GM18505 (cell line): Measurements from ENCODE around the gene LCMT2.

Source experiments
- ATAC-seq: cut with Tn5 transposase; IDR thresholded peaks from one replicate; pipeline ENCODE4 v1.9.1; 2021; ENCODE audit not compliant: unreplicated experiment
- POLR2A ChIP-seq: IDR thresholded peaks from 4 replicates; pipeline ENCODE4 v1.6.1; 2011; ENCODE audit warnings: borderline replicate concordance; ENCODE audit not compliant: insufficient read depth, insufficient read length; ENCODE audit errors: extremely low read depth

LCMT2 gene

DNA sequence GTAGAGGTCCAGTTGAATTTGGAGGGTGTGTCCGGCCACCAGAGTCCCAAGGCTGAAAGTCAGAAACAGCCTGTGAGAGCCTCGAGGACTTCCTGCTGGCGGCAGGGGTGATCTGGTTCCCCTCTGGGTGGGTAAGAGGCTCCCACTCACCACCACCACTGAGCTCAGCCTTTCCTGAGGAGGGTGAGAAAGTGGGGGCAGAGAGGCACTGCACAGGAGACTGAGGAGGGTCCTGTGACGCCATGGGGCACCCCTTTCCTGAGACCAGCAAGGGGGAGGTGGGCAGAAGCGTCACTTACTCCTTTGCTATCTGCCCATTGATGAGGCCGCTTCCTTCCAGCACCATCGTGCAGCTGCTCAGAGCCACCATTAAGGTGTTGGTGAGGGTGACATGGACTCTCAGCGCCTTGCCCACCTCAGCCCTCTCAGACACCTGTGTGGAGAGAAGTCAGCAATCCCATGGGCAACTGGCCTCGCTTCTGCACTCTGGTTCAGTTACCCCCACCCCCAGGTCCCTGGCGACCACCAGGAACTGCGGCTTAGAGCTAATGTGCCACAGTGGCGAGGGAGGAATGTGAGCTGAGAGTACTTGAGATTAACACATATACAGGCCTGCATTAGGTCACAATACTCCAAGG is 53.7 kb downstream of the LCMT2 start:
- ATAC-seq: no peak
- TF ChIP-seq POLR2A: no peak

DNA sequence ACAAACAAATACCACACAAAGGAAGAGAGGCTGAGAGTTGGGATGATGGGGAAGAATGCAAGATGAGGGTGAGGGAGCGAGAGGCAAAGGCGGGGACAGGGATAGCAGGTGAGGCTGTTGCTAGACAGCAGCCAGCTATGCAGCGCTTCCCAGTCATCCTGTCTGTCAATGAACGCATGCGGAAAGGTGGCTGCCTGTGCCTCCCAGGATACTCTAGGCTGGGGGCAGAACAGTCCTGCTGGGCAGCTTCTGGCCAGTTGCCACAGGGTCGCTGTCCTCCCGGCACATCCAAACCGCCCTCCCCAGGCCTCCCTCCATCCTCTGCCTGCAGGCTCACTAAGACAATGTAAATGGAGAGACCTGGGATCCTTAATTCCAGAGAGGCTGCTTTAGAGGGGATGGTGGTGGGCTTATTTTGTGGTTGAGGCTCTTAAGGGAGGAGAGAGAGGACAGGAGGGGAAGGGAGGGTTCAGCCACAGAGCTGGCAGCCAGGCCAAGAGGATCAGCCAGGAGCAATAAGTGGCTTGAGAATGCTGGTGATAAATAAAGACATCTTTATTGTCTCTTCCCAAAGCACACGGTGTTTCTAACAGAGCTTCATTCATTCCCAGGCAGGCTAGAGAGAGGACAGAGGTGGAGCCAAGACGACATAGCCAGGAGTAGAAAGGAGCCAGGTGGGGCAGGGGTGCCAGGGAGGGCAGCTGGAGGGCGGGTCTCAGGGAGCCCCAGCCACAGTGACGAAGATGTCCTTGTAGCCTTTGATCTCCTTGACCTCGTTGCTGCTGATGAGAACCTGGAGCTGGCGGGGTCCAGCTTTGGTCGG is 54.4 kb downstream of the LCMT2 start:
- ATAC-seq: no peak

DNA sequence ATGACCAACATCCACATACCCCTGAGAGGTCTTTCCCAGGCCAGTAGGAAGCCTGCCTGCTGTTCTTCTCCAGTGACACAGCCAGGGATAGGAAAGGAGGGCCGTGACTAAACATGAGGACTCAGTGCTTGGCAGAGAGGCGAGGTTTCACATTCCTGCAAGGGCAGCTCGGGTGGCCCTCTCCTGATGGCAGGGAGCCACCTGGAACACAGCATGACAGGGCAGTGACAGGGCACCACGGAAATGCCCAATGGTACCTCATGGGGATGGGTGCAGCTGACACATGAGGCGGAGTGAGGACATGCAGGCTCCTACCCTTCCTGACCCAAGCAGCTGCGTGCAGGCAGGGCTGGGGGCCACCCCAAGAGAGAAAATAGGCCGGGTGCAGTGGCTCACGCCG is 56.2 kb downstream of the LCMT2 start:
- ATAC-seq: no peak

More for the DNA sequence above, 54.4 kb downstream of the LCMT2 start:
- no peak for TF ChIP-seq POLR2A

More for the DNA sequence above, 56.2 kb downstream of the LCMT2 start:
- no peak for TF ChIP-seq POLR2A
